Measurements from ENCODE around the gene C4orf51.

DNA sequence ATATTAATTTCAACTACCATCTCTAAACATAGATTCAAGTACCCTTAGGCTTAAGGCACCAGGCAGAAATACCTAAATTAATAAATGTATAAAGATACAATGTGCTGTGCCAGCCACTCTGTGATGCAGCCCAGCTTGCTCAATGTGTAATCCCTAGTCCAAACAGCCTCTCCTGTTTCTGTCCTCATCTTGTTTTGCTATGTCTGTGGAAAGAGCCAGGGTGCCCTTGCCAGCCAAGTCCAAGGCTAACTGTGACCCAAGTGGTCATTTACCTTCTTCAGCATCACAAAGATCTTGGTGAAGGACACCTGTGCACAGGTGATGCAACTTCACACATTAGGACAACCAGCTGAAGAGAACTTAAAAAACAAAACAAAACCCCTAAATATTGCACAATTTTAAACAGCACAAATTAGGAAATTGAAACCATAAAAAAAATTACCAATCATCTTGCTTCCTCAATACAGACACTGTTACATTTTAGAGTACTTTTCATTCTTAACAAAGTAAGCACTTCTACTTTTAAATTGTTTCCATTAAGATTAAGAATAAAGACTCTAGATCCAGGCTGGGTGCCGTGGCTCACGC, 89.6 kb downstream of the C4orf51 start:
- no peak for TF ChIP-seq CTCF (conservative IDR thresholded peaks at IDR 0.05 in 1 of 2, IDR thresholded peaks at IDR 0.05 in 1 of 2; ENCODE audit: low read depth in 1 of 2, low read length in 2 of 2)
- TF ChIP-seq EZH2 (IDR thresholded peaks at IDR 0.05; ENCODE audit: low read length, missing control alignments) = no peak

Data from fibroblast of lung (primary cell).